ENCODE results near the gene GAPVD1. TPM values are rescaled to one million over a fixed set of nuclear protein-coding genes. Genes with fewer than 3 reads are reported as not detected.
"Not testable (repeated sequence)": the region's sequence is repeated elsewhere in the genome, so short reads cannot be mapped to it uniquely, and the experiment has no call there.

The GAPVD1 gene, protein sequence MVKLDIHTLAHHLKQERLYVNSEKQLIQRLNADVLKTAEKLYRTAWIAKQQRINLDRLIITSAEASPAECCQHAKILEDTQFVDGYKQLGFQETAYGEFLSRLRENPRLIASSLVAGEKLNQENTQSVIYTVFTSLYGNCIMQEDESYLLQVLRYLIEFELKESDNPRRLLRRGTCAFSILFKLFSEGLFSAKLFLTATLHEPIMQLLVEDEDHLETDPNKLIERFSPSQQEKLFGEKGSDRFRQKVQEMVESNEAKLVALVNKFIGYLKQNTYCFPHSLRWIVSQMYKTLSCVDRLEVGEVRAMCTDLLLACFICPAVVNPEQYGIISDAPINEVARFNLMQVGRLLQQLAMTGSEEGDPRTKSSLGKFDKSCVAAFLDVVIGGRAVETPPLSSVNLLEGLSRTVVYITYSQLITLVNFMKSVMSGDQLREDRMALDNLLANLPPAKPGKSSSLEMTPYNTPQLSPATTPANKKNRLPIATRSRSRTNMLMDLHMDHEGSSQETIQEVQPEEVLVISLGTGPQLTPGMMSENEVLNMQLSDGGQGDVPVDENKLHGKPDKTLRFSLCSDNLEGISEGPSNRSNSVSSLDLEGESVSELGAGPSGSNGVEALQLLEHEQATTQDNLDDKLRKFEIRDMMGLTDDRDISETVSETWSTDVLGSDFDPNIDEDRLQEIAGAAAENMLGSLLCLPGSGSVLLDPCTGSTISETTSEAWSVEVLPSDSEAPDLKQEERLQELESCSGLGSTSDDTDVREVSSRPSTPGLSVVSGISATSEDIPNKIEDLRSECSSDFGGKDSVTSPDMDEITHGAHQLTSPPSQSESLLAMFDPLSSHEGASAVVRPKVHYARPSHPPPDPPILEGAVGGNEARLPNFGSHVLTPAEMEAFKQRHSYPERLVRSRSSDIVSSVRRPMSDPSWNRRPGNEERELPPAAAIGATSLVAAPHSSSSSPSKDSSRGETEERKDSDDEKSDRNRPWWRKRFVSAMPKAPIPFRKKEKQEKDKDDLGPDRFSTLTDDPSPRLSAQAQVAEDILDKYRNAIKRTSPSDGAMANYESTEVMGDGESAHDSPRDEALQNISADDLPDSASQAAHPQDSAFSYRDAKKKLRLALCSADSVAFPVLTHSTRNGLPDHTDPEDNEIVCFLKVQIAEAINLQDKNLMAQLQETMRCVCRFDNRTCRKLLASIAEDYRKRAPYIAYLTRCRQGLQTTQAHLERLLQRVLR (N-terminal part only)
- total RNA-seq, result 53.6 and 56.8 TPM in 2 replicates

GRCh38 chr9:125261501-125262293, at the start of gene GAPVD1:
GAPVD1 (plus strand) TSS chr9:125261826; CDS start chr9:125298922, 37,096 bp downstream.
- peaks cover 42% of the 10 kb centered on the region for H3K4me1 Mint-ChIP-seq (ENCODE audit: low read depth)
- H3K9me3 Mint-ChIP-seq, result no peaks in the 10 kb centered on the region
- H3K27ac Mint-ChIP-seq, result peak within 1 kb of the TSS; percentile 93
- H3K4me3 Mint-ChIP-seq, result peak within 1 kb of the TSS; percentile 99
- H3K27me3 Mint-ChIP-seq (ENCODE audit: insufficient read depth), result no peaks in the 10 kb centered on the region
- H3K36me3 Mint-ChIP-seq (ENCODE audit: low read depth), result peaks cover 17% of the 10 kb centered on the region
- DNase-seq (ENCODE audit: low spot score), result peak; percentile 88
- intact Hi-C loops (cut with micrococcal nuclease), result loop anchor here (1.0 to 5.0 kb wide), 7 partner anchors 20 to 489 kb away; partner anchors contain the start of genes GOLGA1, HSPA5, NR6A1 and PBX3

DNA sequence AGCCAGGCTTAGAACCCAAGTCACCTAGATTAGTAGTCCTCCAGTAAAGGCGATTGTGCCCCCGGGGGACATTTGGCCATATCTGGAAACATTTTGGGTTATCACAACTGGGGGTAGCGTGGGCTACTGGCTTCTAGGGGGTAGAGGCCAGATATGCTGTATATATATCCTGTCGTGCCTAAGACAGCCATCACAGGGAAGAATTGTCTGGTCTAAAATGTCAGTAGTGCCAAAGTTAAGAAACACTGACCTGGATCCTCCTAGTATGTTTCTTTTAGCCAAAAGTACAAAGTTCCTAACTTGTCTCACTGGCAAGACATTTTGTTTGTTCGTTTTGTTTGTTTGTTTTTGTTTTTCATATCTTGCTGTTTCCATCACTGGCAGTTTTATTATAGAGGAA, 47.4 kb upstream of the GAPVD1 start:
- H3K4me1 Mint-ChIP-seq (ENCODE audit: low read depth), result no peaks in the 10 kb centered on the region
- peaks cover 19% of the 10 kb centered on the region for H3K36me3 Mint-ChIP-seq (ENCODE audit: low read depth)
- intact Hi-C loops (cut with micrococcal nuclease), result no loop called here
- H3K4me3 Mint-ChIP-seq, result no peak overlapping the region
- H3K9me3 Mint-ChIP-seq, result no peaks in the 10 kb centered on the region
- H3K27me3 Mint-ChIP-seq (ENCODE audit: insufficient read depth), result no peaks in the 10 kb centered on the region
- no peak overlapping the region for H3K27ac Mint-ChIP-seq
- DNase-seq (ENCODE audit: low spot score), result no peak

DNA sequence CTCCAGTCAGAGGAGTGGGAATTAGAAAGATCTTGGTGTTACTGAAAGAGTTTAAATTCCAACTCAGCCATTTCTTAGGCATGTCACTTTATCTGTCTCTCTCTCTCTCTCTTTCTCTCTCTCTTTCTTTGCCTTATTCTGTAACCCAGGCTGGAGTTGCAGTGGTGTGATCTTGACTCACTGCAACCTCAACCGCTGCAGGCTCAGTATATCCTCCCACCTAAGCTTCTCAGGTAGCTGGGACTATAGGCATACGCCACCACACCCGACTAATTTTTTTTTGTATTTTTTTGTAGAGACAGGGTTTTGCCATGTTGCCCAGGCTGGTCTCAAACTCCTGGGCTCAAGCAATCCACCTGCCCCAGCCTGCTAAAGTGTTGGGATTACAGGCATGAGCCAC, 43.0 kb upstream of the GAPVD1 start:
- Mint-ChIP-seq H3K4me1 (ENCODE audit: low read depth) (no peaks in the 10 kb centered on the region), H3K9me3 (no peaks in the 10 kb centered on the region), H3K27me3 (ENCODE audit: insufficient read depth) (no peaks in the 10 kb centered on the region), H3K4me3 (no peak overlapping the region), H3K27ac (peak overlapping the region; percentile 62), H3K36me3 (ENCODE audit: low read depth) (peaks cover 24% of the 10 kb centered on the region)
- intact Hi-C loops (cut with micrococcal nuclease), result no loop called here
- DNase-seq (ENCODE audit: low spot score), result no peak

DNA sequence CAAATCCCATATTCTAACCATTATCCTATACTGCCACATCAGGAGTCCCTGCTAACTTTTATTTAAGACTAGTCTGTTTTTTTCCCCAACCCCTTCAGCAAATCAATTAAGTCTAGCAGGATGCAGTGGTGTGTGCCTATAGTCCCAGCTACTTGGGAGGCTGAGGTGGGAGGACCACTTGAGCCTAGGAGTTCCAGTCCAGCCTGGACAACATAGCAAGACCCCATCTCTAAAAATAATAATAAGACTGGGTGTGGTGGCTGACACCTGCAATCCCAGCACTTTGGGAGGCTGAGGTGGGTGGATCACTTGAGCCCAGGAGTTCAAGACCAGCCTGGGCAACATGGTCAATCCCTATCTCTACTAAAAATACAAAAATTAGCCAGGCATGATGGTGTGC, 36.8 kb upstream of the GAPVD1 start:
- H3K4me3 Mint-ChIP-seq; H3K4me1 Mint-ChIP-seq (ENCODE audit: low read depth); H3K27ac Mint-ChIP-seq; intact Hi-C loops (cut with micrococcal nuclease); H3K9me3 Mint-ChIP-seq; DNase-seq (ENCODE audit: low spot score); H3K27me3 Mint-ChIP-seq (ENCODE audit: insufficient read depth): not testable (repeated sequence)
- peaks cover 12% of the 10 kb centered on the region for H3K36me3 Mint-ChIP-seq (ENCODE audit: low read depth)

DNA sequence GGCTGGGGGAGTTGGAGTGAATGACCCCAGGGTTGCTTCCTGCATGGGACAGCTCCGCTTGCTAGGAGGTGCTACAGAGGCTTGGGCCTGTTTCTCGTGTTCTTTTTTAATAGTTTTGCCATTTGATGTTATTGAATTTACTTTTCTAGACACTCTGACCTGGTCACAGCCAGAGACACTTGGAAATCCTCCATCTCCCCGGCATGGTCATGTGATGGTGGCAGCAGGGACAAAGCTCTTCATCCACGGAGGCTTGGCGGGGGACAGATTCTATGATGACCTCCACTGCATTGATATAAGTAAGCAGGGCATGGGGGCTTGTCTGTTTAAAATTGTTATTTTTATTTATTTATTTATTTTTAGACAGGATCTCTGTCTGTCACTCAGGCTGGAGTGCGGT, 33.9 kb upstream of the GAPVD1 start:
- Mint-ChIP-seq H3K27me3 (ENCODE audit: insufficient read depth) (no peaks in the 10 kb centered on the region), H3K36me3 (ENCODE audit: low read depth) (peaks cover 6% of the 10 kb centered on the region), H3K27ac (no peak overlapping the region), H3K4me1 (ENCODE audit: low read depth) (no peaks in the 10 kb centered on the region), H3K4me3 (no peak overlapping the region), H3K9me3 (no peaks in the 10 kb centered on the region)
- no peak for DNase-seq (ENCODE audit: low spot score)
- intact Hi-C loops (cut with micrococcal nuclease), result no loop called here

DNA sequence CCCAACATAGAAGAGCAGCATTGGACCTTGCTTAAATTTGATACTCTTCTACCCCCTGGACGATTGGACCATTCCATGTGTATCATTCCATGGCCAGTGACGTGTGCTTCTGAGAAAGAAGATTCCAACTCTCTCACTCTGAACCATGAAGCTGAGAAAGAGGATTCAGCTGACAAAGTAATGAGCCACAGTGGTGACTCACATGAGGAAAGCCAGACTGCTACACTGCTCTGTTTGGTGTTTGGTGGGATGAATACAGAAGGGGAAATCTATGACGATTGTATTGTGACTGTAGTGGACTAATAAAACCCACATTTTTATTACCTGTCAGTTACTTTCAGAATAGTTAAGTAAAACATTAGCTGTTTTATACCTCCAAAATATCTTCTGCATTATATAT, 27.9 kb upstream of the GAPVD1 start:
- H3K27me3 Mint-ChIP-seq (ENCODE audit: insufficient read depth), result no peaks in the 10 kb centered on the region
- no peak overlapping the region for H3K4me3 Mint-ChIP-seq
- no peak overlapping the region for H3K27ac Mint-ChIP-seq
- DNase-seq (ENCODE audit: low spot score), result no peak
- peaks cover 36% of the 10 kb centered on the region for H3K4me1 Mint-ChIP-seq (ENCODE audit: low read depth)
- H3K36me3 Mint-ChIP-seq (ENCODE audit: low read depth), result peaks cover 46% of the 10 kb centered on the region
- intact Hi-C loops (cut with micrococcal nuclease), result no loop called here
- H3K9me3 Mint-ChIP-seq, result no peaks in the 10 kb centered on the region

- intact Hi-C loops (cut with micrococcal nuclease), result not testable (repeated sequence)
Measured at GRCh38 chr9:125234099-125234498, 27.5 kb upstream of the GAPVD1 start.

GRCh38 chr9:125235804-125236519, 25.7 kb upstream of the GAPVD1 start:
- no peaks in the 10 kb centered on the region for H3K9me3 Mint-ChIP-seq
- DNase-seq (ENCODE audit: low spot score), result no peak
- peak overlapping the region; percentile 37 for H3K27ac Mint-ChIP-seq
- H3K4me1 Mint-ChIP-seq (ENCODE audit: low read depth), result peaks cover 43% of the 10 kb centered on the region
- peak overlapping the region; percentile 96 for H3K4me3 Mint-ChIP-seq
- peaks cover 67% of the 10 kb centered on the region for H3K36me3 Mint-ChIP-seq (ENCODE audit: low read depth)
- no peaks in the 10 kb centered on the region for H3K27me3 Mint-ChIP-seq (ENCODE audit: insufficient read depth)
- intact Hi-C loops (cut with micrococcal nuclease), result no loop called here

More at GRCh38 chr9:125234099-125234498, 27.5 kb upstream of the GAPVD1 start:
- H3K4me1 Mint-ChIP-seq (ENCODE audit: low read depth), result peaks cover 40% of the 10 kb centered on the region
- H3K27ac Mint-ChIP-seq; H3K9me3 Mint-ChIP-seq; H3K4me3 Mint-ChIP-seq; DNase-seq (ENCODE audit: low spot score); H3K27me3 Mint-ChIP-seq (ENCODE audit: insufficient read depth): not testable (repeated sequence)
- peaks cover 50% of the 10 kb centered on the region for H3K36me3 Mint-ChIP-seq (ENCODE audit: low read depth)

GRCh38 chr9:125236520-125237159, 25.0 kb upstream of the GAPVD1 start:
- Mint-ChIP-seq H3K36me3 (ENCODE audit: low read depth) (peaks cover 70% of the 10 kb centered on the region), H3K4me1 (ENCODE audit: low read depth) (peaks cover 43% of the 10 kb centered on the region), H3K27ac (peak overlapping the region; percentile 37), H3K4me3 (peak overlapping the region; percentile 96)
- H3K9me3 Mint-ChIP-seq; DNase-seq (ENCODE audit: low spot score); intact Hi-C loops (cut with micrococcal nuclease); H3K27me3 Mint-ChIP-seq (ENCODE audit: insufficient read depth): not testable (repeated sequence)

DNA sequence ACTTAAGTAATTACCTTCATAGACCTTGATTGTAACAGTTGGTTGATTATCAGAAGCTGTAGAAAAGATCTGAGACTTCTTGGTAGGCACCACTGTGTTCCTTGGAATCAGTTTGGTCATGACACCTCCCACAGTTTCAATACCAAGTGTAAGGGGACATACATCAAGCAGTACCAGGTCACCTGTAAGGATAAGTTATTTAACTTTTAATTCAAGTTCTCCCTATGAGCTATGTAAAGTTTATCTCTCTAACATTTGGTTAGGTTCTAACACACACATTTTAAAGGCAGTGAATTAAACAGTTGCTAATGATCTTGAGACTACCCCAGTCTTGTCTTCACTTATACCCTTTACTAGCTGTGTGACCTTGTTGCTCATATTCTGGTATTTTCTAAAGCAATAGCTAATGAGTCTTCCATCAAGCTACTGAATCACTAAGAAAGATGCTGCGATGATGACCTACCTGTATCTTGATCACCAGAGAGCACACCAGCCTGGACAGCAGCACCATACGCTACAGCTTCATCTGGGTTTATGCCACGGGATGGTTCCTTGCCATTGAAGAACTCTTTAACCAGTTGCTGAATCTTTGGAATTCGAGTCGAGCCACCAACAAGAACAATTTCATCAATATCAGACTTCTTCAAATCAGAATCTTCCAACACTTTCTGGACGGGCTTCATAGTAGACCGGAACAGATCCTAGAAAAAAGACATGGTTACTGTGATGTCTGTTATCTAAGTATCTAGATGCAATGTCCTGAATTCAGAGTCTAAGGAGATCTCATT, 23.3 kb upstream of the GAPVD1 start:
- Mint-ChIP-seq H3K4me3 (peak overlapping the region; percentile 96), H3K9me3 (no peaks in the 10 kb centered on the region), H3K36me3 (ENCODE audit: low read depth) (peaks cover 66% of the 10 kb centered on the region), H3K27ac (peak overlapping the region; percentile 72), H3K4me1 (ENCODE audit: low read depth) (peaks cover 47% of the 10 kb centered on the region), H3K27me3 (ENCODE audit: insufficient read depth) (no peaks in the 10 kb centered on the region)
- intact Hi-C loops (cut with micrococcal nuclease), result no loop called here
- DNase-seq (ENCODE audit: low spot score), result no peak
